DND-41 (cell line): ENCODE results near the gene COL23A1.

Experiments
- ATAC-seq: fragments of 200-7000 bp; cut with Tn5 transposase; 3 replicates; pipeline ENCODE4 v1.9.1; 2021; ENCODE audit warnings: low read depth; ENCODE audit not compliant: insufficient read depth
- DNase-seq: peaks from one replicate; pipeline ENCODE4 v3.0.0-alpha.2; 2020
- H2AFZ ChIP-seq: 2 replicates; pipeline ENCODE4 v1.6.0; 2012; ENCODE audit warnings: low read depth, low read length
- H3K27ac ChIP-seq: 2 replicates; pipeline ENCODE4 v1.5.1; 2012; ENCODE audit warnings: low read length, inconsistent platforms
- H3K27me3 ChIP-seq: fragments of 200-600 bp; sonication (generic); 2 replicates; pipeline ENCODE4 v1.6.0; 2012; ENCODE audit warnings: low read length, mild to moderate bottlenecking, inconsistent platforms; ENCODE audit not compliant: insufficient read depth, poor library complexity
- H3K36me3 ChIP-seq: 2 replicates; pipeline ENCODE4 v1.5.1; 2012; ENCODE audit warnings: low read length, inconsistent platforms; ENCODE audit not compliant: insufficient read depth
- H3K4me1 ChIP-seq: 2 replicates; pipeline ENCODE4 v1.5.1; 2012; ENCODE audit warnings: mild to moderate bottlenecking, low read length; ENCODE audit not compliant: insufficient read depth
- H3K4me2 ChIP-seq: 2 replicates; pipeline ENCODE4 v1.6.0; 2012; ENCODE audit warnings: mild to moderate bottlenecking, moderate library complexity, low read length, inconsistent platforms; ENCODE audit not compliant: insufficient read depth
- H3K4me3 ChIP-seq, 2 experiments: fragments of 200-600 bp in 1 of 2; shearing (Covaris generic) in 1 of 2; 2 replicates each; pipeline ENCODE4 v1.5.1; 2012 to 2016; ENCODE audit warnings: inconsistent platforms in 2 of 2, low read length in 2 of 2, mild to moderate bottlenecking in 2 of 2, low read depth in 1 of 2, moderate library complexity in 1 of 2
- H3K79me2 ChIP-seq: 2 replicates; pipeline ENCODE4 v1.6.0; 2012; ENCODE audit warnings: low read length, inconsistent platforms; ENCODE audit not compliant: insufficient read depth
- H3K9ac ChIP-seq: 2 replicates; pipeline ENCODE4 v1.6.0; 2012; ENCODE audit warnings: low read depth, mild to moderate bottlenecking, inconsistent platforms, low read length, moderate library complexity
- H3K9me3 ChIP-seq: 2 replicates; pipeline ENCODE4 v1.5.1; 2012; ENCODE audit warnings: low read length, moderate library complexity, mild to moderate bottlenecking, inconsistent platforms; ENCODE audit not compliant: insufficient read depth, severe bottlenecking
- H4K20me1 ChIP-seq: 2 replicates; pipeline ENCODE4 v1.6.0; 2012; ENCODE audit warnings: low read length; ENCODE audit not compliant: insufficient read depth
- EZH2 ChIP-seq: IDR thresholded peaks from 3 replicates; pipeline ENCODE4 v1.6.1; 2012; ENCODE audit warnings: borderline replicate concordance, low read depth, mild to moderate bottlenecking, moderate library complexity, low read length, inconsistent platforms; ENCODE audit not compliant: severe bottlenecking
- TF ChIP-seq, protein P1 (sequence below): IDR thresholded peaks from 2 replicates; pipeline ENCODE4 v1.5.1; 2012; ENCODE audit warnings: borderline replicate concordance, low read length, moderate library complexity, mild to moderate bottlenecking; ENCODE audit not compliant: poor library complexity, severe bottlenecking; ENCODE audit errors: extremely low read depth

The COL23A1 gene

DNA sequence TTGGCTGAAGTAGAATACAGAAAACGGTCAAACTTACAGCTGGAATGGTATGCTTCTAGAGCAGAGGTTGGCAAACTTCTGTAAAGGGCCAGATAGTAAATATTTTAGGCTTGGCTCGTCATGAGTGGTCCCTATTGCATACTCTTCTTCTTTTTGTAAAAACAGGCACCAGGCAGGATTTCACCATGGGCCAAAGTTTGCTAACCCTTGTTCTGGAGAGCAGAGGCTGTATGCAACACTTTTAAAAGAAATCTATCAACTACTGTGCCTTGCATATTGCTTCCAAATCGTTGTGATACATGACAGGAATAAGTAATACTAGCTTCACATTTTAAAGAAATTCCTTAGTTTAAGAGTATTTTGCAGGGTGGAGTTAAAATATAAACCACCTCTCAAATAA lies 15.6 kb upstream of the COL23A1 start:
- H3K27me3 ChIP-seq = no peaks in the 10 kb centered on the region
- TF ChIP-seq EZH2 = no peak
- TF ChIP-seq, protein P1, sequence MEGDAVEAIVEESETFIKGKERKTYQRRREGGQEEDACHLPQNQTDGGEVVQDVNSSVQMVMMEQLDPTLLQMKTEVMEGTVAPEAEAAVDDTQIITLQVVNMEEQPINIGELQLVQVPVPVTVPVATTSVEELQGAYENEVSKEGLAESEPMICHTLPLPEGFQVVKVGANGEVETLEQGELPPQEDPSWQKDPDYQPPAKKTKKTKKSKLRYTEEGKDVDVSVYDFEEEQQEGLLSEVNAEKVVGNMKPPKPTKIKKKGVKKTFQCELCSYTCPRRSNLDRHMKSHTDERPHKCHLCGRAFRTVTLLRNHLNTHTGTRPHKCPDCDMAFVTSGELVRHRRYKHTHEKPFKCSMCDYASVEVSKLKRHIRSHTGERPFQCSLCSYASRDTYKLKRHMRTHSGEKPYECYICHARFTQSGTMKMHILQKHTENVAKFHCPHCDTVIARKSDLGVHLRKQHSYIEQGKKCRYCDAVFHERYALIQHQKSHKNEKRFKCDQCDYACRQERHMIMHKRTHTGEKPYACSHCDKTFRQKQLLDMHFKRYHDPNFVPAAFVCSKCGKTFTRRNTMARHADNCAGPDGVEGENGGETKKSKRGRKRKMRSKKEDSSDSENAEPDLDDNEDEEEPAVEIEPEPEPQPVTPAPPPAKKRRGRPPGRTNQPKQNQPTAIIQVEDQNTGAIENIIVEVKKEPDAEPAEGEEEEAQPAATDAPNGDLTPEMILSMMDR = no peak
- H3K9ac ChIP-seq = no peak overlapping the region
- no peak overlapping the region for H2AFZ ChIP-seq
- H3K36me3 ChIP-seq = peaks cover 93% of the 10 kb centered on the region
- 0 out of 2 replicates have a peak, but pooled peaks cover 3% of the 10 kb centered on the region for H4K20me1 ChIP-seq
- no peak overlapping the region for H3K4me2 ChIP-seq
- H3K9me3 ChIP-seq = no peaks in the 10 kb centered on the region
- no peaks in the 10 kb centered on the region for H3K4me1 ChIP-seq
- H3K27ac ChIP-seq = no peak overlapping the region
- DNase-seq (no peak), ATAC-seq (no peak)
- no peak overlapping the region for H3K4me3 ChIP-seq
- H3K79me2 ChIP-seq = no peaks in the 10 kb centered on the region; the same call in 1 of the 2 replicates

DNA sequence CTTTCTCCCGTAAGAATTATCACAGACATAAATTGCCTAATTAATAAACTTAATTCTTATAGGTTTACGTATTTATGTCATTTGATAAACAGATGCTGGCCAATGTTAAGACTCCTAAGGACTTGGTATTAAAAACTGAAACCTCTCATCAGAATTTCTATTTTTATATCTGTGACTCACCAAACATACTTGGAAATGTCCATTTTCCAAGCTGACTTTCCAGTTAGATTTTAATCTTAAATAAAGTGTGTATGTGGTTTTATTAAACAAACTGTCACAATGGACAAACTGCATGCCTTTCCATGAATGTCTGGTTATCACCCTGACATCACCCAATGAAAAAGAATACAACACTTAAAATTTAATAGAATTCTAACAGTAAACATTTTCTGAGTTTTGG lies 12.6 kb upstream of the COL23A1 start:
- no peaks in the 10 kb centered on the region; the same call in 1 of the 2 replicates for H3K79me2 ChIP-seq
- peaks cover 2% of the 10 kb centered on the region for H3K9me3 ChIP-seq
- no peak for TF ChIP-seq EZH2
- TF ChIP-seq, protein P1 = no peak
- H3K4me1 ChIP-seq = no peaks in the 10 kb centered on the region
- no peak for DNase-seq
- no peak for ATAC-seq
- peaks cover 80% of the 10 kb centered on the region for H3K36me3 ChIP-seq
- 0 out of 2 replicates have a peak, but pooled peaks cover 3% of the 10 kb centered on the region for H4K20me1 ChIP-seq
- no peak overlapping the region for H2AFZ ChIP-seq
- H3K4me3 ChIP-seq = no peak overlapping the region
- no peak overlapping the region for H3K27ac ChIP-seq
- no peaks in the 10 kb centered on the region for H3K27me3 ChIP-seq
- no peak overlapping the region for H3K9ac ChIP-seq
- no peak overlapping the region for H3K4me2 ChIP-seq

DNA sequence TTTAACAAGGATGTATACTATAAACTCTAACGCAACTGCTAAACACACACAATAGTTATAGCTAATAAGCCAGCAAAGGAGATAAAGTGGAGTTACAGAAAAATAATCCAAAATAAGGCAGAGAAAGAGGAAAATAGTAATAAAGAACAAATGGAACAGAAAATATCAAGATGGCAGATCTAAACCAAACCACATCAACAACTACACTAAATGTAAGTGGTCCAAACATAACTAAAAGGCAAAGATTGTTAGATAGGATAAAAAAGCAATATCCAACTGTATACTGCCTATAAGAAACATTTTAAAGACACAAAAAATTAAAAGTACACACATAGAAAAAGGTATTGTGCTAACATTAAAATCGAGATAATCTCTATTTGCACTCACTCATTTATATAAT lies 5.6 kb upstream of the COL23A1 start:
- DNase-seq = no peak
- no peaks in the 10 kb centered on the region for H3K4me1 ChIP-seq
- TF ChIP-seq, protein P1 = no peak
- no peak for TF ChIP-seq EZH2
- no peak overlapping the region for H3K9ac ChIP-seq
- no peak overlapping the region for H3K27ac ChIP-seq
- no peak overlapping the region for H2AFZ ChIP-seq
- H3K4me3 ChIP-seq = no peak overlapping the region
- no peak for ATAC-seq
- no peaks in the 10 kb centered on the region for H3K27me3 ChIP-seq
- peaks cover 17% of the 10 kb centered on the region; the same call in 1 of the 2 replicates for H3K36me3 ChIP-seq
- no peak overlapping the region for H3K4me2 ChIP-seq
- H3K79me2 ChIP-seq = no peaks in the 10 kb centered on the region
- peaks cover 22% of the 10 kb centered on the region for H3K9me3 ChIP-seq
- no peaks in the 10 kb centered on the region for H4K20me1 ChIP-seq

DNA sequence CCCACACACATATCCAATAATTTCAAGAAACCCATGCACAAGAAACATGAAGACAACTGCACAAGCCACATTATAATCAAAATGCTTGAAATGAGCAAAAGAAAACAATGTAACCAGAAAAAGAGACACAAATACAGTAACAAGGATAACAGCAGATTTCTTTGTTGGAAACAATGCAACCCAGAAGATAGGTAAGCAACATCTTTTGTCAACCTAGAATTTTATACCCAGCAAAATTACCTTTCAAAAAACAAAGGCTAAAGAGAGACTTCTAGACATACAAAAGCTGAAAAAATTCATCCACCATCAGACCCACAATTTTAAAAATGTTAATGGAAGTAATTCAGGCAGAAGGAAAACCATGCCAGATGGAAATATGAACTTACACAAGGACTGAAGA lies 5.0 kb upstream of the COL23A1 start:
- H3K9me3 ChIP-seq = peaks cover 22% of the 10 kb centered on the region
- H3K4me1 ChIP-seq = no peaks in the 10 kb centered on the region
- H2AFZ ChIP-seq = no peak overlapping the region
- H3K36me3 ChIP-seq = peaks cover 13% of the 10 kb centered on the region; the same call in 1 of the 2 replicates
- TF ChIP-seq, protein P1 = no peak
- TF ChIP-seq EZH2 = no peak
- H3K79me2 ChIP-seq = no peaks in the 10 kb centered on the region
- H3K4me2 ChIP-seq = no peak overlapping the region
- no peaks in the 10 kb centered on the region for H3K27me3 ChIP-seq
- ATAC-seq (no peak), DNase-seq (no peak)
- no peak overlapping the region for H3K27ac ChIP-seq
- no peak overlapping the region for H3K9ac ChIP-seq
- H3K4me3 ChIP-seq = no peak overlapping the region
- no peaks in the 10 kb centered on the region for H4K20me1 ChIP-seq
